Kidney glomerular epithelial cell (primary cell): ENCODE measurements around the gene AP2A2.
"Not testable (repeated sequence)": the region's sequence is repeated elsewhere in the genome, so short reads cannot be mapped to it uniquely, and the experiment has no call there.

Experiments
- DNase-seq: peaks from one replicate; lab custom pipeline; 2025; lab: John Stamatoyannopoulos, UW

AP2A2 gene

GRCh38 chr11:975376-975775, 49.7 kb downstream of the AP2A2 start:
- not testable (repeated sequence) for DNase-seq

DNA sequence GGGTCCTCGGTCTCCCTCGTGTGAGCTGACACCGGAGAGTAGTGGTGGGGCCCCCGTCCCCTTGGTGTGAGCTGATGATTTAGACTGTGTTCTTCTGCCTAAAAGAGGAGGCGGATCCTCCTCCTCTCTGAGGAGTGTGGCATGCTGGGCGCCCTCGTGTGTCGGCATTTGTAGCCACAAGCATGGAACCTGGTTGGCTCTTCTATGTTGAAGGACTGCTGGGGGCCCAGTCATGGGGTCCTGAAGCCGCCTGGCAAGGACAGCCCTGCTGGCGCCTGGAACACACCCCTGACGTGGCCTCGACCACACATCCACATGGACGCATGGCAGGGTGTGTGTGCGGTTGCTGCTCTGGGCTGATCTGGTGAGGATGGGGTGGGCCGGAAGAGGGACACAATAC, 50.2 kb downstream of the AP2A2 start:
- DNase-seq: no peak

- no peak for DNase-seq
Observed at GRCh38 chr11:976431-977160, 50.9 kb downstream of the AP2A2 start.

DNA sequence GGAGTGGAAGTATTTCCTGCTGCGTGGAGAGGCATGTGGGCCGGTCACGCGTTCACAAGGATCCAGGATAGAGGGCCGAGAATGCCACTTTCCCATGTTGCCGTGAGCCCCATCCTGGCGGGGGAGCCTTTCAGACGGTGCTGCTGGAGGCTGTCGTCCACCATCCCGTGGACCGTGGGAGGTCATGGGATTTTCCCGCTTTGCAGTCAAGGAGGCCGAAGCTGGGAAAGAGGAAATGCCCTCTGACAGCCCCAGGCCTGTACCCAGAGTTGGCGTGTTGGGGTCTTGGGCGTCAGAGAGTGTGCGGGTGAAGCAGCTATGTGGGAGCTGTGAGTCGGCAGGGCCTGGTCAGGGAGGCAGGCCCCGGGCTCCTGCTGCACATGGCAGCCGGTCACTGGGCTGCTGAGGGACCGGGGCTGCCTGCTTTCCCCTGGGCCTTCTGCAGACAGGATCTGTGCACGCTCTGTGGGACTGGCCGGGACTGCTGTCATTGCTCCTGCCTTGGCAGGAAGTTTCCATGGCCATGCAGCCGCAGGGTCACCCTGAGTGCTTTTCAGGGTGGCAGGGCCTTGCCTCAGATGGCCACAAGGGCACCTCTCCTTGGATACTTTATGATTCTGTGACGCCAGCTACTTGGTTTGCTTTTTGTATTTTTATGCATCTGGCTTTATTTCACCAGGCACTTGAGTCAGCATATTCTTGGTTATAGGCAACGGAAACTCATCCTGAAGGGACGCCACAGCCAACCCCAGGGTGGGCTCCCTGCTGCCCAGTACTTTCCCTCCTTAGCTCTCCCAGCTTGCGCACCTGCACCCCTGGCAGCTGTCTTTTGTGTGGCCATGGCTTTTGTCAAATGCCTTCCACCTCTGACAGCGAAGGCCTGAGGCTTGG, 52.4 kb downstream of the AP2A2 start:
- DNase-seq: no peak

GRCh38 chr11:978781-979180, 53.1 kb downstream of the AP2A2 start:
- DNase-seq: no peak

GRCh38 chr11:980438-981357, 55.0 kb downstream of the AP2A2 start:
- DNase-seq: no peak

GRCh38 chr11:981764-982163, 56.1 kb downstream of the AP2A2 start:
- DNase-seq: no peak

DNA sequence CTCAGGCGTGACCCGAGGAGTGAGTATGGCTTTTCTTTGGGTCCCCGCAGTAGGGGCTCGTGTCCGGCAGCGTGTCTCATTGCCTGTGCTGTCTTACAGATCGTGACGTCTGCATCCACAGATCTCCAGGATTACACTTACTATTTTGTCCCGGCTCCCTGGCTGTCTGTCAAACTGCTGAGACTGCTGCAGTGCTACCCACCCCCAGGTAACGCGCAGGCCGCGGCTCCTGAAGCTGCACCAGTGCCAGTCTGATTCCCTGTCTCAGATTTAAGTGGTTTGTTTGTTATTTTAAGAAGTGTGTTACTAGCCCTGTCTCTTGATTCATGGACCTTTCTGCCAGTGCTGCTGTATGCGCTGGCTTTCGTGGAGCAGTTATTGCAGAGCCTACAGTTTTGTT, 58.9 kb downstream of the AP2A2 start:
- DNase-seq: no peak

DNA sequence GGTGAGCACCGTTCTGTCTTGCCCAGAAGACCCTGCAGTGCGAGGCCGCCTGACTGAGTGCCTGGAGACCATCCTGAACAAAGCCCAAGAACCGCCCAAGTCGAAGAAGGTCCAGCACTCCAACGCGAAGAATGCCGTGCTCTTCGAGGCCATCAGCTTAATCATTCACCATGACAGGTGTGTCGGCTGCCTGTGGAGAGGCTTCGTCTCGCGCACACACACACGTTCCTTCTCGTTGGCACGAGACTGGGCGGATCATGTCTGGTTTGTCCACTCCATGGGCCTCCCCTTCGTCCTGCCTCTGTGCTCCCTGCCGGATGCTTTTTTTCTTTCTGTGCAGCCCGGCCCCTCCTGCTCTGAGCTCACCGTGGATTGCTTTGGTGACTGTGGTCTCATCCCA, 59.7 kb downstream of the AP2A2 start:
- no peak for DNase-seq

DNA sequence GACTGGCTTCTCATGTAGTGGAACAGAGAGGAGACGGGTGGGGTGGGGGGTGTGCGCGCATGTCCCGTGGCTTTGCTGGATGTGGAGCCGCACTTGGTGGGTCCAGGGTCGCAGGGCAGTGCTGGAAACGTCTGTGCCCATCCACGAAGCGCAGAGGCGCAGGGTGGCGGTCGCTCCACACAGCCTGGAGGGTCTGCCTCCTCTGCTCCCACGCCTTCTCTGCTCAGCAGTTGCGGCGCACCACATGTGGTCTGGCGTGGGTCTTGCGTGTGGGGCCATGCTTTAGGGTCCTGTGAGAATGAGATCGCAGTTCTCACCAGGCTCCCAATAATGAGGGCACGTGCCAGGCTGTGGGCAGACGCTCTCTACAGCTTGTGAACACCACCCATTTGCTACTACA, 60.2 kb downstream of the AP2A2 start:
- DNase-seq: no peak

DNA sequence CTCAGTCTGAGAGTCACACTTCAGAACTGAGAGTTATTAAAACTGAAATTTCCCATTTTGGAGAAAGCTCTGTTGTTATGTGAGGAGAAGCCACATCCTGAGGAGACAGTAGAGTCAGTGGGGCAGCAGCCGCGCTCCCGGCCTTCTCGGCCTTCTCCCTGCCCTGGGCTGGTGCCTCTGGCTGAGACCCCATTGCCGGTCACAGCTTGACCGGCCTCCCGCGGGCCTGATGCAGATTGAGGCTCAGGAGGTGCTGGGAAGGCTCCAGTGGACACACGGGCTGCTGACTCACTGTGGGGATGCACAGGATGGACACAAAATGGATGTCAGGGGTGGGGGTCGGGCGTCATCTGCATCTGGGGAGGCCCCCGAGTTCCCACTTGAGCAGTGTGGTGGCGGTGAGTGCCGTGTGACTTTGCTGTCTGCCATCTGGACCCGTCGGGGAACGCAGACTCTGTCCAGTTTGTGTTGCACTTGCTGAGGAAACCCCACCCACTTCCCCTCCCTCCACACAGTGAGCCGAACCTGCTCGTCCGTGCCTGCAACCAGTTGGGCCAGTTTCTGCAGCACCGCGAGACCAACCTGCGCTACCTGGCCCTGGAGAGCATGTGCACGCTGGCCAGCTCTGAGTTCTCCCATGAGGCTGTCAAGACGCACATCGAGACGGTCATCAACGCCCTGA, 60.7 kb downstream of the AP2A2 start:
- DNase-seq: no peak

- no peak for DNase-seq
Observed at GRCh38 chr11:986952-987305, 61.3 kb downstream of the AP2A2 start.

- DNase-seq: no peak
Observed at GRCh38 chr11:987671-988070, 62.0 kb downstream of the AP2A2 start.

DNA sequence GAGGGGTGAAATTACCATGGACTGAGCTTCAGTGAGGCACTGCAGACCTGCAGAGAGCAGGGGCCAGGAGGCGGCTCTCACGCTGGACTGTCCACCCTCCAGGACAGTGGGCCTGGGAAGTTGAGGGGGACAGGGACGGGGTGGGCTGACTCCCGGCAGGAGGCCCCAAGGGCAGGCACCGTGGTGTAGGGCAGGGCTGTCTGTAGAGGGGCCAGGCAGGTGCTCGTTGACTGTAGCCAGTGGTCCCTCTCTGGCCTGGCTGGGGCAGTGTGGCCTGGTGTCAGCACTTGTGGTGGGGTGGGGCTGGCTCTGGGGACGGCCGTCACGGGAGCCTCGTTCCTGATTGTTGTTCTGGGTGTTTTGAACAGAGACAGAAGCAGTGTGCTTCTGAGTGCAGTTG, 64.4 kb downstream of the AP2A2 start:
- DNase-seq: no peak

DNA sequence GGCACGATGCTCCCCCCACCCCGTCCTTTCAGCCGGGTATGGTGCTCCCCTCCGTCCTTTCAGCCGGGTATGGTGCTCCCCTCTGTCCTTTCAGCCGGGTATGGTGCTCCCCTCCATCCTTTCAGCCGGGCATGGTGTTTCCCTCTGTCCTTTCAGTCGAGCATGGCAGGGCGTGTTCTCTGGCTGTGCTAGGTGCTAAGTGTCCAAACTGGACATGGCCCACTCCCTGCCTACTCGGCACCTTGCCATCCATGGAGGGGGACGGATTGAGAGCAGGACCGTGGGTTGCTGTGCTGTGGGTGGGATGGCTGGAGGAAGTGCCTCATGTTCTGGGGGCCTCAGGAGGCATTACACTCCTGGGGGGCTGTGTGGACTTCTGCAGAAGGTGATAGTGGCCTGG, 65.4 kb downstream of the AP2A2 start:
- DNase-seq: no peak

DNA sequence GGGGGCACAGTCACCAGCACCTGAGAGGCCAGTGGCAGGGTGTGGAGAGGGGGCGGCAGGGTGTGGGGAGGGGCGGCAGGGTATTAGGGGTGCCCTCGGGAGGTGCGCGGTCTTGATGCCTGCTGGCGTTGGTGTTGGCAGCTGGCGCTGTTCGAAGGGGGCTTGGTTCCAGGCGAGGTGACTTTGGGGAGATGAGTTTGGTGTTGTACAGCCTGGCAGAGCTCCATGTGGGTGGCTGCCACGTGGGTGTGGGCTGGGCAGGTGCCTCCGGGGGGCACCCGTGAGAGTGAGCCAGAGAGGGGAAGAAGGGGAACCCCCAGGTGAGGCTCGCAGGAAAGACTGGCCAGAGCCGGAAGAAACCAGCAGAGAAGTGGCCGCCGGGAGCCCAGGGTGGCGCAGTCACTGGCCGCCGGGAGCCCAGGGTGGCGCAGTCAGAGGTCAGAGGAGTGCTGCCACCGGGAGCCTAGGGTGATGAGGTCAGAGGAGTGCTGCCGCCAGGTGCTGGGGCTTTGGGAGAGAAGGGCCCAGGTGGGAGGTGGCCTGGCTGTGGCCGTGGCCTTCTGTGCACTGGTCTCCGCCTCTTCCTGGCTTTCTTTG, 66.1 kb downstream of the AP2A2 start:
- DNase-seq: no peak

GRCh38 chr11:992577-992976, 66.9 kb downstream of the AP2A2 start:
- DNase-seq: no peak

DNA sequence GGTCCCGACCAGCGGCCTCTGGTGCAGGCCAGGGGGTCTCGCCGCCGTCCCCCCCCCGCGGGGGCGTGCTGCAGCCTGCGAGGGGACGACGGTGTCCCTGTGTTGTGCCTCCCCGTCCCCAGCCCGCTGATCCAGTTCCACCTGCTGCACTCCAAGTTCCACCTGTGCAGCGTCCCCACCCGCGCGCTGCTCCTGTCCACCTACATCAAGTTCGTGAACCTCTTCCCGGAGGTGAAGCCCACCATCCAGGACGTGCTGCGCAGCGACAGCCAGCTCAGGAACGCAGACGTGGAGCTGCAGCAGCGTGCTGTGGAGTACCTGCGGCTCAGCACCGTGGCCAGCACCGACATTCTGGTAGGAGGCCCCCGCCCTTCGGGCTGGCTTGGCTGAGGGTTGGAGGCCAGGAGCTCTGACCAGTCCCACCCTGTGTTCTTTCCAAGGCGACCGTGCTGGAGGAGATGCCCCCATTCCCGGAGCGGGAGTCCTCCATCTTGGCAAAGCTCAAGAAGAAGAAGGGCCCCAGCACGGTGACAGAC, 68.0 kb downstream of the AP2A2 start:
- no peak for DNase-seq

DNA sequence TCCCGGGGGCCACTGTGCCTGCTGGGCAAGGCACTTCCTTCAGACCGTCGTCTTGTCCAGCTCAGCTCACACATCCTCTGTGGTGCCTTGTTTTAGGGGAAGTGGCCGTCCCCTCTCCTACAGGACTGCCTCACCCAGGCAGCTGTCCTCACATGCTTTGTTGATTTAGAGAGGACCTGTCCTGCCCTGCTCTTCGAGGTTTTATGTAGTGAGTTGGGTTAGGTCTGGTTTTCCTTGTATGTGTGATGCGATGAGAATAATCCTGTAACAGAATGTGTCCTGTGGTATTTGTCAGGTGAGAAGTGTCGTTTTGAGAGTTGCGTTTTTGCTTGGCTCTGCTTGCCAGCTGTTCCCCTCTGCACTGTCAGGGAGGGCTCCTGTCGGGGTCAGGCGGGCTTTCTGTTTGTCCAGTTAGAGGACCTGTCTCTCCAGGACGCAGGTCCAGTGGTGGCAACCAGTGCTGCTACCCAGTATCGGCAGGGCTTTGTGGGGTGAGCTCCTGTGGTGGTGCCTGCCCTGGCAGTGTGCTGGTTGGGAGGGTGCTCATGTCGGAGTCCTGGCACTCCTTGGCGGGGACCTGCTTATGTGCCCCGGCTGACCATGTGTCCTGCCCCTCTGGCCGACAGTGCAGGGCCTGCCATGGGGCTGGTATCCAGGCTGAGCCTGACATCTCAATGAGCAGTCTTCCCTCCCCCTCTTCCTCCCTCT, 69.5 kb downstream of the AP2A2 start:
- no peak for DNase-seq

GRCh38 chr11:995752-996420, 70.2 kb downstream of the AP2A2 start:
- peak; percentile 94 for DNase-seq
